Activated B cell treated with CpG ODN at 0.5 μM for 24 hours (primary cell): Measurements from ENCODE around the gene ORC1. TPM values are rescaled to one million over a fixed set of nuclear protein-coding genes. Genes with fewer than 3 reads are reported as not detected.
"Not testable (repeated sequence)": the region's sequence is repeated elsewhere in the genome, so short reads cannot be mapped to it uniquely, and the experiment has no call there.

Experiments used
- ATAC-seq: fragments of 200-7000 bp; cut with Tn5 transposase; one replicate; pipeline ENCODE4 v1.10.0; 2021; ENCODE audit warnings: low read depth, mild to moderate bottlenecking, moderate library complexity
- CTCF ChIA-PET: fragments of 350-600 bp; sonication (Branson Sonifier 250); formaldehyde crosslinking; loops from one replicate; lab custom pipeline; 2021; ENCODE audit warnings: antibody characterized with exemption; lab: Charles Lee
- POLR2A ChIA-PET: fragments of 350-600 bp; sonication (Branson Sonifier 250); formaldehyde crosslinking; loops from one replicate; lab custom pipeline; 2021; ENCODE audit warnings: antibody characterized with exemption; lab: Charles Lee
- DNase-seq: peaks from one replicate; pipeline ENCODE4 v3.0.0; 2022
- H3K27ac Mint-ChIP-seq: one replicate; pipeline ENCODE4 v1.8.0; 2020; ENCODE audit warnings: mixed read lengths
- H3K27me3 Mint-ChIP-seq: one replicate; pipeline ENCODE4 v1.8.0; 2021; ENCODE audit warnings: mixed read lengths
- H3K36me3 Mint-ChIP-seq: one replicate; pipeline ENCODE4 v1.8.0; 2021; ENCODE audit warnings: low read depth, mixed read lengths
- H3K4me1 Mint-ChIP-seq: one replicate; pipeline ENCODE4 v1.8.0; 2021; ENCODE audit warnings: mixed read lengths
- H3K4me3 Mint-ChIP-seq: one replicate; pipeline ENCODE4 v1.8.0; 2020; ENCODE audit warnings: mild to moderate bottlenecking, mixed read lengths
- H3K9me3 Mint-ChIP-seq: one replicate; pipeline ENCODE4 v1.8.0; 2020; ENCODE audit warnings: mixed read lengths
- CTCF ChIP-seq: fragments of 200-600 bp; IDR thresholded peaks from one replicate; pipeline ENCODE4 v1.8.0; 2022; ENCODE audit warnings: antibody characterized with exemption, mild to moderate bottlenecking
- intact Hi-C: fragments of 100-400 bp; cut with micrococcal nuclease; formaldehyde crosslinking; loops from one replicate; pipeline ENCODE4 v1.15.1; 2024
- total RNA-seq: library from RNA; stranded (reverse); gene quantifications from 2 replicates; pipeline ENCODE4 v1.2.3, GENCODE V29; 2022

The ORC1 gene
- total RNA-seq, 1 donor from 2014 or later = 3.2 TPM

DNA sequence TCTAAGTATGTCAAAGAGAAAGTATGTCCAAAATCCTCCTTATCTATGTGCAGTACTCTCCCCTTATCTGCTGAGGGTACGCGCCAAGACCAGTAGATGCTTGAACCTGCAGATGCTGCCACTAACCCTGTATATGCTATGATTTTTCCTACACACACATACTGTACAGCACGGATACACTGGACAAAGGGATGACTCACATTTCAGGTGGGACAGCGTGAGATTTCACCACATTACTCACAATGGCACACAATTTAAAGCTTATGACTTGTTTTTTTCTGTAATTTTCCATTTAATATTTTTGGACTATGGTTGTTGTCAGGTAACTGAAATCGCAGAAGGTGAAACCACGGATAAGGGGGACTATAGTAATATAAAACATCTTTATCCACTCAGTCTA is 4.1 kb downstream of the ORC1 start:
- CTCF ChIA-PET = no interaction called here
- H3K27ac Mint-ChIP-seq = no peak overlapping the region
- TF ChIP-seq CTCF = no peak

GRCh38 chr1:52399629-52400028 is 4.6 kb downstream of the ORC1 start:
- H3K4me1 Mint-ChIP-seq = peaks cover 12% of the 10 kb centered on the region
- ATAC-seq (no peak), DNase-seq (no peak)
- POLR2A ChIA-PET = interaction anchor here (0.6 kb wide), 2 partner anchors 48 to 154 kb away, joined by 4 to 8 read pairs; no protein-coding TSS in a partner anchor
- no peak overlapping the region for H3K4me3 Mint-ChIP-seq
- H3K9me3 Mint-ChIP-seq = no peaks in the 10 kb centered on the region
- TF ChIP-seq CTCF = no peak
- peaks cover 6% of the 10 kb centered on the region for H3K36me3 Mint-ChIP-seq
- CTCF ChIA-PET = no interaction called here
- H3K27me3 Mint-ChIP-seq = no peaks in the 10 kb centered on the region
- intact Hi-C loops = no loop called here
- no peak overlapping the region for H3K27ac Mint-ChIP-seq

More for the DNA sequence above, 4.1 kb downstream of the ORC1 start:
- Mint-ChIP-seq H3K4me3 (no peak overlapping the region), H3K9me3 (no peaks in the 10 kb centered on the region), H3K4me1 (peaks cover 16% of the 10 kb centered on the region), H3K36me3 (peaks cover 11% of the 10 kb centered on the region), H3K27me3 (no peaks in the 10 kb centered on the region)
- intact Hi-C loops = no loop called here
- DNase-seq (no peak), ATAC-seq (no peak)
- POLR2A ChIA-PET = interaction anchor here (0.6 kb wide), 1 partner anchor 49 kb away, joined by 4 read pairs; no protein-coding TSS in a partner anchor

- H3K36me3 Mint-ChIP-seq = no peaks in the 10 kb centered on the region
- H3K4me3 Mint-ChIP-seq = no peak overlapping the region
- H3K27ac Mint-ChIP-seq = no peak overlapping the region
- no peaks in the 10 kb centered on the region for H3K9me3 Mint-ChIP-seq
- ATAC-seq = no peak
- ChIA-PET POLR2A (no interaction called here), CTCF (no interaction called here)
- H3K4me1 Mint-ChIP-seq = no peaks in the 10 kb centered on the region
- intact Hi-C loops = no loop called here
- no peak for DNase-seq
- no peaks in the 10 kb centered on the region for H3K27me3 Mint-ChIP-seq
- no peak for TF ChIP-seq CTCF
Measured at GRCh38 chr1:52393174-52393573, 11.0 kb downstream of the ORC1 start.

DNA sequence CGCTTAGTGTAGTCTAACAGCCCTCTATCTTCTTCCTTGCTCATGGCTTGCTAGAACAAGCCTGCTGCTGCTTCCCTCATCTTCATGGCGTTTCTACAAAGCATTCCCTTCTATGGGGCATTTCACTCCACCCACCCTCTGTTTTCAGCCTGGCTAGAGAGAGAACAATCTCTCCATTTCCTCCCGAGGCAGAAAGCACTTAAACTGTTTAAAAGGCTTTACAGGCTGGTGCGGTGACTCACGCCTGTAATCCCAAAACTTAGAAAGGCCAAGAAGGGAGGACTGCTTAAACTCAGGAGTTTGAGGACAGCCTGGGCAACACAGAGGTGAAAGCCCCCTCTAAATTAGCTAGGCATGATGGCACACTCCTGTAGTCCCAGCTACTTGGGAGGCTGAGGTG is 17.8 kb downstream of the ORC1 start:
- ChIA-PET CTCF (no interaction called here), POLR2A (no interaction called here)
- ATAC-seq (no peak), DNase-seq (no peak)
- Mint-ChIP-seq H3K9me3 (no peaks in the 10 kb centered on the region), H3K4me3 (no peak overlapping the region), H3K27me3 (no peaks in the 10 kb centered on the region), H3K27ac (no peak overlapping the region), H3K36me3 (no peaks in the 10 kb centered on the region), H3K4me1 (no peaks in the 10 kb centered on the region)
- intact Hi-C loops = no loop called here
- no peak for TF ChIP-seq CTCF

- DNase-seq (no peak), ATAC-seq (no peak)
- Mint-ChIP-seq H3K4me3 (no peak overlapping the region), H3K27ac (no peak overlapping the region), H3K36me3 (no peaks in the 10 kb centered on the region), H3K27me3 (no peaks in the 10 kb centered on the region), H3K9me3 (no peaks in the 10 kb centered on the region), H3K4me1 (no peaks in the 10 kb centered on the region)
- CTCF ChIA-PET = no interaction called here
- no peak for TF ChIP-seq CTCF
- intact Hi-C loops = no loop called here
- POLR2A ChIA-PET = no interaction called here
Measured at GRCh38 chr1:52385376-52385775, 18.8 kb downstream of the ORC1 start.

- ATAC-seq, H3K27me3 Mint-ChIP-seq, H3K27ac Mint-ChIP-seq, H3K36me3 Mint-ChIP-seq, H3K4me3 Mint-ChIP-seq, H3K9me3 Mint-ChIP-seq, DNase-seq, POLR2A ChIA-PET, CTCF ChIA-PET: not testable (repeated sequence)
- intact Hi-C loops = loop anchor here (5.0 to 10.0 kb wide), 5 partner anchors 185 to 957 kb away; partner anchors contain the start of genes LRP8, OSBPL9, TUT4 and ZFYVE9
- peaks cover 19% of the 10 kb centered on the region for H3K4me1 Mint-ChIP-seq
Measured at GRCh38 chr1:52369851-52370250, 34.4 kb downstream of the ORC1 start.
